HCT116 (cell line): ENCODE data around the gene COX8A. TPM values are rescaled to one million over a fixed set of nuclear protein-coding genes. Genes with fewer than 3 reads are reported as not detected.

Experiments
- ATAC-seq: fragments of 200-7000 bp; cut with Tn5 transposase; 2 replicates; pipeline ENCODE4 v1.9.1; 2020; ENCODE audit warnings: mild to moderate bottlenecking, moderate library complexity
- BruUV-seq: library from RNA; stranded (reverse); fragments of 400-500 nt; replicated peaks from 2 replicates; lab custom pipeline; 2021; lab: Mats Ljungman, UMichigan
- CTCF ChIA-PET: fragments of 300-600 bp; sonication (Branson Sonifier 250); formaldehyde crosslinking; loops from one replicate; lab custom pipeline; 2021; ENCODE audit warnings: antibody characterized with exemption; lab: Charles Lee
- POLR2A ChIA-PET: fragments of 300-600, 350-600 bp; sonication (Branson Sonifier 250); formaldehyde crosslinking; loops from one replicate; lab custom pipeline; 2021; ENCODE audit warnings: antibody characterized with exemption; lab: Charles Lee
- RAD21 ChIA-PET, 2 experiments: fragments of 300-600 bp; sonication (Branson Sonifier 250); formaldehyde crosslinking; loops; one replicate each; lab custom pipeline; 2023; ENCODE audit warnings: low total read pairs in 2 of 2; ENCODE audit not compliant: uncharacterized antibody in 2 of 2, unreplicated experiment in 2 of 2, low non-redundant PET in 1 of 2; lab: Charles Lee
- DNase-seq: peaks from one replicate; pipeline ENCODE4 v3.0.0-alpha.2; 2010; ENCODE audit warnings: low read depth, low spot score
- H2AFZ ChIP-seq: fragments of 200-600 bp; shearing (Covaris generic), sonication (generic); 2 replicates; pipeline ENCODE4 v1.6.1; 2017; ENCODE audit warnings: low read depth, mixed run types, mixed read lengths, antibody characterized with exemption, low read length; ENCODE audit not compliant: poor library complexity, severe bottlenecking
- H3K27ac ChIP-seq: 2 replicates; pipeline ENCODE4 v1.5.1; 2012; ENCODE audit warnings: low read depth, low read length
- H3K27me3 ChIP-seq: fragments of 200-600 bp; sonication (generic); 2 replicates; pipeline ENCODE4 v1.6.1; 2016; ENCODE audit warnings: mixed run types, low read length, mixed read lengths; ENCODE audit not compliant: insufficient read depth
- H3K36me3 ChIP-seq, 2 experiments: fragments of 200-500 bp in 1 of 2; fragments of 200-600 bp in 1 of 2; sonication (Bioruptor generic) in 1 of 2; sonication (generic) in 1 of 2; 2 replicates each; pipeline versions ENCODE4 v1.5.1 to v1.6.1; 2014 to 2016; ENCODE audit warnings: low read length in 2 of 2, inconsistent platforms in 1 of 2, mixed read lengths in 1 of 2, mixed run types in 1 of 2; ENCODE audit not compliant: insufficient read depth in 2 of 2, control insufficient read depth in 1 of 2
- H3K4me1 ChIP-seq, 2 experiments: fragments of 200-600 bp in 1 of 2; sonication (generic) in 1 of 2; 2 replicates each; pipeline versions ENCODE4 v1.5.1 to v1.6.1; 2012 to 2017; ENCODE audit warnings: low read length in 2 of 2, inconsistent platforms in 1 of 2, mild to moderate bottlenecking in 1 of 2, mixed read lengths in 1 of 2, mixed run types in 1 of 2, moderate library complexity in 1 of 2; ENCODE audit not compliant: insufficient read depth in 2 of 2, control insufficient read depth in 1 of 2
- H3K4me2 ChIP-seq: fragments of 200-600 bp; sonication (generic); 2 replicates; pipeline ENCODE4 v1.6.1; 2017; ENCODE audit warnings: mixed run types, low read length, mixed read lengths
- H3K4me3 ChIP-seq, 2 experiments: fragments of 200-600 bp in 1 of 2; sonication (generic) in 1 of 2; replicated peaks in 1 of 2; 2 replicates each; pipeline ENCODE4 v1.5.1; 2011 to 2016; ENCODE audit warnings: low read length in 2 of 2, control low read depth in 1 of 2, low read depth in 1 of 2, mild to moderate bottlenecking in 1 of 2, mixed read lengths in 1 of 2, mixed run types in 1 of 2
- H3K79me2 ChIP-seq: fragments of 200-600 bp; sonication (generic); 2 replicates; pipeline ENCODE4 v1.6.1; 2017; ENCODE audit warnings: mild to moderate bottlenecking, mixed run types, low read length, moderate library complexity, mixed read lengths; ENCODE audit not compliant: insufficient read depth
- H3K9ac ChIP-seq: fragments of 200-600 bp; sonication (generic); 2 replicates; pipeline ENCODE4 v1.6.1; 2016; ENCODE audit warnings: low read length, mixed read lengths
- H3K9me2 ChIP-seq: fragments of 200-600 bp; sonication (generic), shearing (Covaris generic); 2 replicates; pipeline ENCODE4 v1.6.1; 2017; ENCODE audit warnings: mixed run types, mild to moderate bottlenecking, moderate library complexity; ENCODE audit not compliant: insufficient read depth
- H3K9me3 ChIP-seq, 2 experiments: fragments of 200-500 bp in 1 of 2; fragments of 200-600 bp in 1 of 2; sonication (Bioruptor generic) in 1 of 2; sonication (generic) in 1 of 2; 2 replicates each; pipeline ENCODE4 v1.6.1; 2014 to 2017; ENCODE audit warnings: low read length in 2 of 2, mixed read lengths in 2 of 2, inconsistent platforms in 1 of 2, low read depth in 1 of 2, mild to moderate bottlenecking in 1 of 2, mixed run types in 1 of 2, moderate library complexity in 1 of 2; ENCODE audit not compliant: control insufficient read depth in 1 of 2, insufficient read depth in 1 of 2
- H4K20me1 ChIP-seq: fragments of 200-600 bp; sonication (generic), shearing (Covaris generic); 2 replicates; pipeline ENCODE4 v1.6.1; 2017; ENCODE audit warnings: mixed run types, mild to moderate bottlenecking, moderate library complexity; ENCODE audit not compliant: insufficient read depth
- ATF3 ChIP-seq: IDR thresholded peaks from 2 replicates; pipeline ENCODE4 v1.6.1; 2012
- CBX3 ChIP-seq: IDR thresholded peaks from 2 replicates; pipeline ENCODE4 v1.6.1; 2012; ENCODE audit warnings: low read depth
- CTCF ChIP-seq, 3 experiments: fragments of 200-600 bp in 1 of 3; sonication (generic) in 1 of 3; IDR thresholded peaks in 2 of 3; conservative IDR thresholded peaks in 1 of 3; 2 replicates each; pipeline ENCODE4 v1.5.1; 2012 to 2017; ENCODE audit warnings: low read depth in 2 of 3, low read length in 2 of 3, antibody characterized with exemption in 1 of 3, borderline replicate concordance in 1 of 3, control low read depth in 1 of 3, mild to moderate bottlenecking in 1 of 3, mixed read lengths in 1 of 3, mixed run types in 1 of 3, moderate library complexity in 1 of 3; ENCODE audit not compliant: insufficient read depth in 1 of 3
- FOSL1 ChIP-seq: IDR thresholded peaks from 2 replicates; pipeline ENCODE4 v1.6.1; 2012; ENCODE audit warnings: low read depth
- JUND ChIP-seq: IDR thresholded peaks from 2 replicates; pipeline ENCODE4 v1.6.1; 2012
- MAX ChIP-seq: IDR thresholded peaks from 2 replicates; pipeline ENCODE4 v1.6.1; 2012
- POLR2AphosphoS5 ChIP-seq: IDR thresholded peaks from 2 replicates; pipeline ENCODE4 v1.6.1; 2011; ENCODE audit warnings: mild to moderate bottlenecking, low read depth, low read length, moderate library complexity
- REST ChIP-seq: IDR thresholded peaks from 2 replicates; pipeline ENCODE4 v1.6.1; 2012; ENCODE audit warnings: low read depth
- SIN3A ChIP-seq: IDR thresholded peaks from 2 replicates; pipeline ENCODE4 v1.6.1; 2012; ENCODE audit warnings: low read depth
- SRF ChIP-seq: IDR thresholded peaks from 2 replicates; pipeline ENCODE4 v1.6.1; 2012; ENCODE audit warnings: low read depth
- TCF7L2 ChIP-seq: IDR thresholded peaks from 2 replicates; pipeline ENCODE4 v1.7.0; 2011; ENCODE audit warnings: borderline replicate concordance, inconsistent platforms; ENCODE audit not compliant: insufficient read depth, insufficient read length; ENCODE audit errors: extremely low read depth
- ZBTB33 ChIP-seq: IDR thresholded peaks from 2 replicates; pipeline ENCODE4 v1.6.1; 2011; ENCODE audit warnings: mild to moderate bottlenecking, low read length, moderate library complexity; ENCODE audit not compliant: insufficient replicate concordance; ENCODE audit errors: extremely low read depth
- ZFX ChIP-seq: fragments of 450-650 bp; IDR thresholded peaks from 2 replicates; pipeline ENCODE4 v1.6.1; 2017
- intact Hi-C: fragments of 100-400 bp; cut with micrococcal nuclease; formaldehyde crosslinking; loops from 2 replicates; pipeline ENCODE4 v1.10.0; 2022
- total RNA-seq: library from RNA; stranded (reverse); gene quantifications from one replicate; pipeline ENCODE4 v1.2.1, GENCODE V29; 2021; ENCODE audit not compliant: unreplicated experiment

Gene COX8A
- total RNA-seq, 1 experiment from 2014 or later: 536 TPM

- no peak overlapping the region for H3K27ac ChIP-seq
- BruUV-seq: no TSS peak
- ATAC-seq (no peak), DNase-seq (no peak)
- H3K9me2 ChIP-seq: no peaks in the 10 kb centered on the region
- no peak overlapping the region for H3K4me2 ChIP-seq
- H3K27me3 ChIP-seq: no peaks in the 10 kb centered on the region
- ChIA-PET RAD21 (no interaction called here), POLR2A (no interaction called here), CTCF (no interaction called here)
- no peaks in the 10 kb centered on the region for H3K36me3 ChIP-seq
- H3K9ac ChIP-seq: no peak overlapping the region
- no peak overlapping the region for H2AFZ ChIP-seq
- H4K20me1 ChIP-seq: no peaks in the 10 kb centered on the region
- TF ChIP-seq ZFX (no peak), CTCF (IDR thresholded peaks at IDR 0.05 in 2 of 3, conservative IDR thresholded peaks at IDR 0.05 in 1 of 3; ENCODE audit: borderline replicate concordance in 1 of 3, insufficient read depth in 1 of 3, low read depth in 2 of 3, low read length in 2 of 3) (no peak), TCF7L2 (no peak), SRF (no peak), FOSL1 (no peak)
- TF ChIP-seq, all 23 proteins: peak for 0
- Histone ChIP-seq H3K4me3 (no peak overlapping the region), H3K9me3 (no peaks in the 10 kb centered on the region), H3K79me2 (peaks cover under 1% of the 10 kb centered on the region; the same call in 1 of the 2 replicates), H3K4me1 (peaks cover 0 to 7% of the 10 kb centered on the region in 2 experiments; a peak in 2 of 4 replicates)
- intact Hi-C loops: no loop called here
Measured at GRCh38 chr11:63969461-63969860, 5.0 kb upstream of the COX8A start.

- DNase-seq: no peak
- no peak overlapping the region for H2AFZ ChIP-seq
- peaks cover 15% of the 10 kb centered on the region for H3K79me2 ChIP-seq
- H3K4me3 ChIP-seq: no peak overlapping the region
- no peak overlapping the region for H3K9ac ChIP-seq
- no peaks in the 10 kb centered on the region for H3K9me2 ChIP-seq
- no peaks in the 10 kb centered on the region for H3K9me3 ChIP-seq
- H3K27me3 ChIP-seq: no peaks in the 10 kb centered on the region
- no TSS peak for BruUV-seq
- peaks cover 2 to 13% of the 10 kb centered on the region in 2 experiments for H3K4me1 ChIP-seq
- no peak for ATAC-seq
- H3K36me3 ChIP-seq: peaks cover 0 to 2% of the 10 kb centered on the region in 2 experiments; a peak in 1 of 4 replicates
- POLR2A ChIA-PET: no interaction called here
- intact Hi-C loops: no loop called here
- RAD21 ChIA-PET: no interaction called here
- no peak overlapping the region for H3K27ac ChIP-seq
- H4K20me1 ChIP-seq: no peaks in the 10 kb centered on the region
- CTCF ChIA-PET: no interaction called here
- no peak overlapping the region for H3K4me2 ChIP-seq
- TF ChIP-seq ZFX: no peak
- TF ChIP-seq ZBTB33: no peak
- TF ChIP-seq POLR2AphosphoS5: no peak
- no peak for TF ChIP-seq CBX3
- no peak for TF ChIP-seq JUND
- TF ChIP-seq REST: no peak
- no peak for TF ChIP-seq SIN3A
- no peak for TF ChIP-seq ATF3
- TF ChIP-seq MAX: no peak
Measured at GRCh38 chr11:63970902-63971301, 3.5 kb upstream of the COX8A start.
